Renal cortex interstitium (tissue), 3 donors: Measurements from ENCODE around the gene UBE2J1. TPM values are rescaled to one million over a fixed set of nuclear protein-coding genes. Genes with fewer than 3 reads are reported as not detected.

ENCODE experiments used
- polyA plus RNA-seq, 3 donors: library from polyadenylated mRNA; unstranded; fragments of 120-200 nt; gene quantifications; one replicate each; pipeline ENCODE4 v1.2.1, GENCODE V29; 2013; ENCODE audit not compliant: insufficient read length in 3 of 3

UBE2J1 gene
- polyA plus RNA-seq, 3 donors, result 53.3 to 62.1 (median 54.4) TPM

Other genes with a start within 250 kb of the UBE2J1 start
- 10 to 100 TPM; 14.0 to 17.4 (median 16.3) TPM for gene SRSF12, start 234.7 kb downstream of the UBE2J1 start, polyA plus RNA-seq
- 10 to 100 TPM; 30.9 to 36.3 (median 33.2) TPM for gene PM20D2, start 206.7 kb downstream of the UBE2J1 start, polyA plus RNA-seq
- 1 to 10 TPM in 2 of 3 donors, under 1 TPM in 1; 0.95 to 2.9 (median 2.1) TPM for gene GABRR1, start 135.4 kb downstream of the UBE2J1 start, polyA plus RNA-seq
- 1 to 10 TPM in 1 of 3 donors, under 1 TPM in 2; 0.82 to 3.5 (median 0.93) TPM for gene GABRR2, start 37.4 kb downstream of the UBE2J1 start, polyA plus RNA-seq
- 10 to 100 TPM; 26.4 to 36.8 (median 33.3) TPM for gene RRAGD, start 59.6 kb upstream of the UBE2J1 start, polyA plus RNA-seq
- 10 to 100 TPM; 23.4 to 44.8 (median 26.4) TPM for gene ANKRD6, start 80.4 kb upstream of the UBE2J1 start, polyA plus RNA-seq